ENCODE data around the gene CREBRF. TPM values are rescaled to one million over a fixed set of nuclear protein-coding genes. Genes with fewer than 3 reads are reported as not detected.
A peak's percentile ranks its signal among the peaks of the same experiment; 100 is the strongest.

The CREBRF gene
- total and polyA plus RNA-seq, 9 donors, result 6.0 to 15.5 (median 6.9) TPM

GRCh38 chr5:173051746-173052145 lies 4.4 kb upstream of the CREBRF start:
- DNase-seq, result no peak
- peaks cover 4% of the 10 kb centered on the region for H3K27me3 ChIP-seq (ENCODE audit: control insufficient read depth, insufficient read depth, low read length)
- no peaks in the 10 kb centered on the region for H3K36me3 ChIP-seq (ENCODE audit: control insufficient read depth, insufficient read depth, low read length)
- peaks cover 5% of the 10 kb centered on the region for H3K4me1 ChIP-seq (ENCODE audit: control insufficient read depth, insufficient read depth, low read length)
- 60% methylated on average over 1 of the region's 5 CpGs for WGBS (ENCODE audit: insufficient coverage)
- H3K9me3 ChIP-seq (replicated peaks; ENCODE audit: control insufficient read depth, low read depth, low read length), result no peaks in the 10 kb centered on the region
- H3K4me3 ChIP-seq (ENCODE audit: low read length), result no peak overlapping the region
- H3K27ac ChIP-seq (ENCODE audit: low read length), result no peak overlapping the region

DNA sequence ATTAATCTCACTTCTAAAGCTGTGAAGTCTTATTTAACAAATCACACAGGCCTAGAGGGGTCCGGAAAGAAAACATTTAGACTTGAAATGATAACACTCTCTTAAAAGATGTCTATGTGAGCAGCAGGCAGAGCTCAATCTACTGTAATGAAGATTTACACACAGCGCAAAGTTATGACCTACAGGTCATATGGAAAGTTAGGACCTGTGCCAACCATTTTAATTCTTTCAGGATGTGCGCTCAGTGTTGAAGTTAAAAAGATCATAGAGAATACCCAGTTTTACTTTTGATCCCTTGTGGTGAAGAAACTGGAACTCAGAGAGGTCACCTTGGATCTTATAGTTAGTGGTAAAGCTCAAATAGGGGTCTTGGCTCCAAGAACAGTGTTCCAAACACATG lies 3.1 kb upstream of the CREBRF start:
- DNase-seq, result peak; percentile 15
- WGBS (ENCODE audit: insufficient coverage), result 88% methylated on average over 2 of the region's 3 CpGs
- no peaks in the 10 kb centered on the region for H3K9me3 ChIP-seq (replicated peaks; ENCODE audit: control insufficient read depth, low read depth, low read length)

DNA sequence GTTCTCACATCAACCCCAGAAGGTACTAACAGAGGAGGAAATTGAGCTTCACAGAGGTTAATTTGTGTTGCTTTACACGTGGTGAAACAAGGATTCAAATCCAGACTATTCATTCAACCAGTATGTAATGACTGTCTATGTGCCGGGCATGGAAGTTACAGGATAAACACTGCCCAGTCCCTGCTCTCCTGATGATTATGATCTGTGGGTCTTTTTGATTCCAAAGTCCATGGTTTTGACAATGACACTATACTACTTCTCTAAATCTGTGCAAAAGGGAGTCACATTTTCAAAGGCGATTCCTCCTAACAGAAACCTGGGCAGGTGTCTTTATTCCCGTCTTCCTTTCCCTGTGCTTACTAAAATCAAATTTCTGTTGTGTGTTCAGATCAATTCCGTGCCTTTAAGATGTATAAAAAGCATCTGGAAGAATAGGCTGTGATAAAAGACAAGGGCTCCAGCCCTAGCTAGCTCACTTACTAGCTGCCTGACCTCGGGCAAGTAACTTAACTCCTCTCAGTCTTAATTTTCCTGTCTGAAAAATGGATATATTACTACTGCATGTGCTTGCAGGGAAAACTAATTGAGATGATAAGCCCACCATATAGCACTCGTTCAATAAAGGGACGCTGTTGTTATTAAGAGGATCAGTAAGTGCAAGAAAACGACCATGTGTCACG lies 970 bp upstream of the CREBRF start:
- 0% methylated on average over 3 of the region's 10 CpGs for WGBS (ENCODE audit: insufficient coverage)
- Histone ChIP-seq H3K27ac (ENCODE audit: low read length) (no peak overlapping the region), H3K4me3 (ENCODE audit: low read length) (peak overlapping the region; percentile 94)

More for the DNA sequence above, 3.1 kb upstream of the CREBRF start:
- peaks cover 4% of the 10 kb centered on the region for H3K27me3 ChIP-seq (ENCODE audit: control insufficient read depth, insufficient read depth, low read length)
- no peak overlapping the region for H3K27ac ChIP-seq (ENCODE audit: low read length)
- no peaks in the 10 kb centered on the region for H3K36me3 ChIP-seq (ENCODE audit: control insufficient read depth, insufficient read depth, low read length)
- H3K4me1 ChIP-seq (ENCODE audit: control insufficient read depth, insufficient read depth, low read length), result peaks cover 5% of the 10 kb centered on the region
- no peak overlapping the region for H3K4me3 ChIP-seq (ENCODE audit: low read length)

DNA sequence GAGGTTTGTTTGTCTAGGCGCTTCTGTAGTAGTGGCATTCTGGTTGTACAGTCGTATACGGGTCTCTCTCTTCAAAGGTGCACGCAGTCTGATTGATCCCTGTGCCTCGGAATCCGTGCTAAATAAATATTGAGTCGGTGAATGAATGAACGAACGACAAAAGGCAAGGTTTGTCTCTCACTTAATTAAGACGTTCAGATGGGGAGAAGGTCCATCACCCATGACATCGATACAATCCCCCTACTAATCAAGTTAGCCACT lies 500 bp upstream of the CREBRF start:
- no peaks in the 10 kb centered on the region for H3K36me3 ChIP-seq (ENCODE audit: control insufficient read depth, insufficient read depth, low read length)
- H3K9me3 ChIP-seq (replicated peaks; ENCODE audit: control insufficient read depth, low read depth, low read length), result no peaks in the 10 kb centered on the region
- 8% methylated on average over 4 of the region's 11 CpGs for WGBS (ENCODE audit: insufficient coverage)
- H3K4me1 ChIP-seq (ENCODE audit: control insufficient read depth, insufficient read depth, low read length), result peaks cover 5% of the 10 kb centered on the region
- no peaks in the 10 kb centered on the region for H3K27me3 ChIP-seq (ENCODE audit: control insufficient read depth, insufficient read depth, low read length)
- peak overlapping the region; percentile 29 for H3K27ac ChIP-seq (ENCODE audit: low read length)
- H3K4me3 ChIP-seq (ENCODE audit: low read length), result peak overlapping the region; percentile 94
- DNase-seq, result no peak

More for the DNA sequence above, 970 bp upstream of the CREBRF start:
- no peaks in the 10 kb centered on the region for H3K9me3 ChIP-seq (replicated peaks; ENCODE audit: control insufficient read depth, low read depth, low read length)
- H3K27me3 ChIP-seq (ENCODE audit: control insufficient read depth, insufficient read depth, low read length), result no peaks in the 10 kb centered on the region
- H3K36me3 ChIP-seq (ENCODE audit: control insufficient read depth, insufficient read depth, low read length), result no peaks in the 10 kb centered on the region
- peaks cover 5% of the 10 kb centered on the region for H3K4me1 ChIP-seq (ENCODE audit: control insufficient read depth, insufficient read depth, low read length)
- no peak for DNase-seq

DNA sequence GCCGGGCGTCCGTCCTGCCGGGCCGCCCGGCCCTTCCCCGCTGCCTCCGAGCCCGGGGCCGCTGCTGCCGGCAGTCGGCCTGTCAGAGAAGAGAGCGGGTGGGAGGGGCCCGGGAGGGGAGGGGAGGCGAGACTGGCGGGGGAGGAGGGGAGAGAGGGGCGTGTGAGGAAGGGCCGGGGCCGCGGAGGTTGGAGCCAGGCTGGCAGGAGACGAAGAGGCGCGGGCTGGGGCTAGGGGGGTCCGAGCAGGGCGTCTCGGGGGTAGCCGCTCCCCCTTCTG lies 570 bp downstream of the CREBRF start:
- Histone ChIP-seq H3K4me3 (ENCODE audit: low read length) (peak overlapping the region; percentile 94), H3K27me3 (ENCODE audit: control insufficient read depth, insufficient read depth, low read length) (no peaks in the 10 kb centered on the region), H3K36me3 (ENCODE audit: control insufficient read depth, insufficient read depth, low read length) (no peaks in the 10 kb centered on the region), H3K9me3 (replicated peaks; ENCODE audit: control insufficient read depth, low read depth, low read length) (no peaks in the 10 kb centered on the region), H3K4me1 (ENCODE audit: control insufficient read depth, insufficient read depth, low read length) (peaks cover 5% of the 10 kb centered on the region), H3K27ac (ENCODE audit: low read length) (peak overlapping the region; percentile 100)
- no peak for DNase-seq
- under 1% methylated on average over 25 of the region's 27 CpGs for WGBS (ENCODE audit: insufficient coverage)

GRCh38 chr5:173057062-173057924 lies 1.1 kb downstream of the CREBRF start:
- Histone ChIP-seq H3K4me3 (ENCODE audit: low read length) (peak overlapping the region; percentile 94), H3K9me3 (replicated peaks; ENCODE audit: control insufficient read depth, low read depth, low read length) (no peaks in the 10 kb centered on the region), H3K27ac (ENCODE audit: low read length) (peak overlapping the region; percentile 100), H3K27me3 (ENCODE audit: control insufficient read depth, insufficient read depth, low read length) (no peaks in the 10 kb centered on the region), H3K36me3 (ENCODE audit: control insufficient read depth, insufficient read depth, low read length) (no peaks in the 10 kb centered on the region), H3K4me1 (ENCODE audit: control insufficient read depth, insufficient read depth, low read length) (peaks cover 5% of the 10 kb centered on the region)
- DNase-seq, result peak; percentile 100
- WGBS (ENCODE audit: insufficient coverage), result under 1% methylated on average over 30 of the region's 38 CpGs

- H3K36me3 ChIP-seq (ENCODE audit: control insufficient read depth, insufficient read depth, low read length), result no peaks in the 10 kb centered on the region
- no peaks in the 10 kb centered on the region for H3K4me1 ChIP-seq (ENCODE audit: control insufficient read depth, insufficient read depth, low read length)
- H3K4me3 ChIP-seq (ENCODE audit: low read length), result no peak overlapping the region
- H3K27ac ChIP-seq (ENCODE audit: low read length), result no peak overlapping the region
- H3K27me3 ChIP-seq (ENCODE audit: control insufficient read depth, insufficient read depth, low read length), result no peaks in the 10 kb centered on the region
- no peak for DNase-seq
- no CpG with 5 or more reads among the region's 4 CpGs for WGBS (ENCODE audit: insufficient coverage)
- no peaks in the 10 kb centered on the region for H3K9me3 ChIP-seq (replicated peaks; ENCODE audit: control insufficient read depth, low read depth, low read length)
These were observed 6.0 kb downstream of the CREBRF start for GRCh38 chr5:173062141-173062540.

DNA sequence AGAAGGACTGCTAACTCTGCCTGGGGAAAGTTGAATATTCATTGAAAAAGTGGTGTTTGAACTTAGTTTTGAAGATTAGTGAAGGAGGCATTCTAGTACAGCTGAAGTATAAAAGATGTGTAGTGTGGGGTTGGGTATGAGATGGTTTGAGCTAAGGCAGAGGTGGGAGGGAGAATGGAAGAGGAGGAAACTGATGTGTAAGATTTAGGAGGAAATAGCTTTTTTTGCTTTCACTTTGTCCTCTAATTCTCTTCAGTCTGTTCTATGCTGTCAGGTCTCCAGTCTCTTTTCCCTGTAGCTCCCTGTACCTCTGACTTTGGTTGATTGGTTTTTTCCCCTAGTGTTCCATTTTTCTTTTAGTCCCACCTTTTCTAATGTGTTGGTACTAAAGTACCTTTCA lies 9.0 kb downstream of the CREBRF start:
- no peak for DNase-seq
- Histone ChIP-seq H3K4me1 (ENCODE audit: control insufficient read depth, insufficient read depth, low read length) (no peaks in the 10 kb centered on the region), H3K27ac (ENCODE audit: low read length) (no peak overlapping the region)

GRCh38 chr5:173069671-173070070 lies 13.5 kb downstream of the CREBRF start:
- peak; percentile 38 for DNase-seq
- WGBS (ENCODE audit: insufficient coverage), result 82% methylated on average over 6 of the region's 7 CpGs
- Histone ChIP-seq H3K27ac (ENCODE audit: low read length) (no peak overlapping the region), H3K9me3 (replicated peaks; ENCODE audit: control insufficient read depth, low read depth, low read length) (no peaks in the 10 kb centered on the region), H3K27me3 (ENCODE audit: control insufficient read depth, insufficient read depth, low read length) (no peaks in the 10 kb centered on the region), H3K36me3 (ENCODE audit: control insufficient read depth, insufficient read depth, low read length) (no peaks in the 10 kb centered on the region), H3K4me1 (ENCODE audit: control insufficient read depth, insufficient read depth, low read length) (no peaks in the 10 kb centered on the region), H3K4me3 (ENCODE audit: low read length) (no peak overlapping the region)

More for the DNA sequence above, 9.0 kb downstream of the CREBRF start:
- Histone ChIP-seq H3K4me3 (ENCODE audit: low read length) (no peak overlapping the region), H3K9me3 (replicated peaks; ENCODE audit: control insufficient read depth, low read depth, low read length) (no peaks in the 10 kb centered on the region), H3K36me3 (ENCODE audit: control insufficient read depth, insufficient read depth, low read length) (no peaks in the 10 kb centered on the region), H3K27me3 (ENCODE audit: control insufficient read depth, insufficient read depth, low read length) (no peaks in the 10 kb centered on the region)

DNA sequence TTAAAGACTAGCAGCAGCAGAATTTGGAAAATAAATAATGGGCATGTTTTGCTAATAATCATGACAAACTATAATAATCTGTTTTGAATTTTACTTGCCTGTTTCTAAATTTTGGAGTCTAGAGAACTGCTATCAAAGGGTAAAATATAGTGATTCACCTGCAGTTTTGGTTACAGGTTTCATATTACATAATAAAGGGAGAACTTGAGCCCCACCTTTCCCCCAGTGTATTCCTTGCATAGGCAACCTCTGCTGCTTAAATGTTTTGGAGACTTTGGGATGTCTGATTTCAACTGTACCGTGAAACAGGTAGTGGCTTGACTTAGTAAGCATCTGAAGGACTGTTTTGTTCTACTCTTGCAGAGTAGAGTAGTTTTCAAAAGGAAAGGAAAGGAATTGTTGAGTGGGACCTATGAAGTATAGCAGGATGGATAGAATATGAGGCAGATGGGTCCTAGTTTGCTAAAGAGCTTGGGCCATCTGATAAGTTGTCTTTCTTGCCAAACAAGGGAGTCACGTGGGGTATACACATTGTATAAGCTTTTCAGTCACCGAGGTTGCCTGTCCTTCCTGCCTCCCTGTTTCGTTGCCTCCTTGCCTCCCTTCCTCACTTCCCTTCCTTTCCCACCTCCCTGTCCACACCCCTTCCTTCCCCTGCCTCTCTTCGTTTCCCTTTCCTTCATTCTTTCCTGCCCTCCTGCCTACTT lies 19.1 kb downstream of the CREBRF start:
- Histone ChIP-seq H3K4me1 (ENCODE audit: control insufficient read depth, insufficient read depth, low read length) (no peaks in the 10 kb centered on the region), H3K27me3 (ENCODE audit: control insufficient read depth, insufficient read depth, low read length) (no peaks in the 10 kb centered on the region), H3K36me3 (ENCODE audit: control insufficient read depth, insufficient read depth, low read length) (no peaks in the 10 kb centered on the region), H3K27ac (ENCODE audit: low read length) (no peak overlapping the region), H3K4me3 (ENCODE audit: low read length) (no peak overlapping the region), H3K9me3 (replicated peaks; ENCODE audit: control insufficient read depth, low read depth, low read length) (no peaks in the 10 kb centered on the region)
- WGBS (ENCODE audit: insufficient coverage), result 76% methylated on average over 5 of the region's 5 CpGs
- DNase-seq, result no peak
